H1 (cell line): ENCODE measurements around the gene PQBP1. TPM values are rescaled to one million over a fixed set of nuclear protein-coding genes. Genes with fewer than 3 reads are reported as not detected.

ENCODE experiments used
- CTCF ChIA-PET: fragments of 300-600 bp; sonication (Branson Sonifier 250); formaldehyde crosslinking; loops from one replicate; lab custom pipeline; 2021; ENCODE audit not compliant: partially characterized antibody; lab: Charles Lee
- POLR2A ChIA-PET: fragments of 300-600 bp; sonication (Branson Sonifier 250); formaldehyde crosslinking; loops from one replicate; lab custom pipeline; 2021; ENCODE audit warnings: inconsistent platforms; ENCODE audit not compliant: partially characterized antibody; lab: Charles Lee
- DNase-seq, 2 experiments: peaks; one replicate each; pipeline versions ENCODE4 v3.0.0 to v3.0.0-alpha.2; 2010 to 2022; ENCODE audit warnings: low spot score in 2 of 2, low read depth in 1 of 2, mixed read lengths in 1 of 2
- FAIRE-seq: peaks from 2 replicates; lab custom pipeline; 2011; peaks lifted over from hg19 to GRCh38; lab: Jason Lieb, UNC
- H2AFZ ChIP-seq: 2 replicates; pipeline ENCODE4 v1.8.1; 2012; ENCODE audit warnings: low read length, inconsistent platforms
- H2AK5ac ChIP-seq: 2 replicates; pipeline ENCODE4 v1.6.1; 2013; ENCODE audit warnings: low read depth, low read length
- H2BK120ac ChIP-seq: replicated peaks from 2 replicates; pipeline ENCODE3; 2013; ENCODE audit warnings: low read depth, low read length, inconsistent platforms
- H2BK12ac ChIP-seq: 2 replicates; pipeline ENCODE4 v1.6.1; 2013; ENCODE audit warnings: low read depth, low read length
- H2BK15ac ChIP-seq: 2 replicates; pipeline ENCODE4 v1.6.1; 2013; ENCODE audit warnings: low read length
- H2BK20ac ChIP-seq: 2 replicates; pipeline ENCODE4 v1.6.1; 2013; ENCODE audit warnings: low read length
- H2BK5ac ChIP-seq: 2 replicates; pipeline ENCODE4 v1.6.1; 2013; ENCODE audit warnings: low read depth, low read length
- H3K14ac ChIP-seq: 2 replicates; pipeline ENCODE4 v1.6.1; 2013; ENCODE audit warnings: inconsistent platforms; ENCODE audit not compliant: insufficient read length
- H3K18ac ChIP-seq: 2 replicates; pipeline ENCODE4 v1.6.1; 2013; ENCODE audit warnings: low read length; ENCODE audit errors: extremely low read depth
- H3K23ac ChIP-seq: 2 replicates; pipeline ENCODE4 v1.6.1; 2013; ENCODE audit warnings: inconsistent platforms; ENCODE audit not compliant: insufficient read length
- H3K23me2 ChIP-seq: 2 replicates; pipeline ENCODE4 v1.6.1; 2013; ENCODE audit warnings: low read depth, low read length
- H3K27ac ChIP-seq: 2 replicates; pipeline ENCODE4 v1.6.1; 2011; ENCODE audit warnings: low read depth, low read length, inconsistent platforms
- H3K27me3 ChIP-seq, 4 experiments: replicated peaks in 1 of 4; 1 replicate in 1 of 4; 2 replicates in 3 of 4; pipeline versions ENCODE4 v1.6.1 to v1.8.1; 2011 to 2013; ENCODE audit warnings: low read length in 3 of 4, mild to moderate bottlenecking in 3 of 4, inconsistent platforms in 2 of 4, mixed read lengths in 2 of 4, moderate library complexity in 1 of 4; ENCODE audit not compliant: control insufficient read depth in 3 of 4, insufficient read depth in 3 of 4; ENCODE audit errors: extremely low read depth in 1 of 4
- H3K36me3 ChIP-seq, 4 experiments: 2 replicates each; pipeline versions ENCODE4 v1.6.1 to v1.8.1; 2011 to 2013; ENCODE audit warnings: mild to moderate bottlenecking in 4 of 4, low read length in 3 of 4, moderate library complexity in 2 of 4, control low read depth in 1 of 4, inconsistent platforms in 1 of 4; ENCODE audit not compliant: insufficient read depth in 4 of 4, control insufficient read depth in 2 of 4
- H3K4ac ChIP-seq: replicated peaks from 2 replicates; pipeline ENCODE3; 2013; ENCODE audit warnings: low read length, low read depth, mixed read lengths, inconsistent platforms; ENCODE audit not compliant: insufficient read length
- H3K4me1 ChIP-seq, 4 experiments: replicated peaks in 1 of 4; 1 replicate in 1 of 4; 2 replicates in 3 of 4; pipeline versions ENCODE4 v1.6.1 to v1.8.1; 2011 to 2013; ENCODE audit warnings: low read length in 3 of 4, inconsistent platforms in 2 of 4, mixed read lengths in 1 of 4; ENCODE audit not compliant: insufficient read depth in 4 of 4, control insufficient read depth in 3 of 4
- H3K4me2 ChIP-seq, 2 experiments: 2 replicates each; pipeline versions ENCODE4 v1.6.1 to v1.8.1; 2011 to 2013; ENCODE audit warnings: low read depth in 2 of 2, low read length in 2 of 2, control low read depth in 1 of 2, inconsistent platforms in 1 of 2, mild to moderate bottlenecking in 1 of 2; ENCODE audit not compliant: insufficient read depth in 1 of 2
- H3K4me3 ChIP-seq, 4 experiments: fragments of 200-600, 300-600 bp in 1 of 4; sonication (generic), shearing (Covaris generic), sonication (Bioruptor Twin) in 1 of 4; 2 replicates each; pipeline versions ENCODE4 v1.5.1 to v1.8.1; 2011 to 2016; ENCODE audit warnings: low read length in 4 of 4, low read depth in 3 of 4, control low read depth in 2 of 4, inconsistent platforms in 2 of 4, mild to moderate bottlenecking in 2 of 4, mixed read lengths in 1 of 4, moderate library complexity in 1 of 4; ENCODE audit not compliant: insufficient read depth in 2 of 4; ENCODE audit errors: extremely low read depth in 1 of 4
- H3K56ac ChIP-seq: replicated peaks from 2 replicates; pipeline ENCODE3; 2013; ENCODE audit warnings: low read depth, mild to moderate bottlenecking, mixed read lengths, low read length, inconsistent platforms; ENCODE audit not compliant: insufficient read length
- H3K79me1 ChIP-seq: 2 replicates; pipeline ENCODE4 v1.6.1; 2013; ENCODE audit warnings: low read depth, low read length, control low read depth
- H3K79me2 ChIP-seq, 2 experiments: 2 replicates each; pipeline versions ENCODE4 v1.6.1 to v1.8.1; 2012 to 2013; ENCODE audit warnings: low read length in 2 of 2, mild to moderate bottlenecking in 2 of 2, inconsistent platforms in 1 of 2; ENCODE audit not compliant: insufficient read depth in 2 of 2, control insufficient read depth in 1 of 2
- H3K9ac ChIP-seq, 4 experiments: replicated peaks in 1 of 4; 1 replicate in 1 of 4; 2 replicates in 3 of 4; pipeline versions ENCODE4 v1.6.1 to v1.8.1; 2011 to 2013; ENCODE audit warnings: low read depth in 3 of 4, low read length in 3 of 4, control low read depth in 2 of 4, mild to moderate bottlenecking in 2 of 4, moderate library complexity in 2 of 4, inconsistent platforms in 1 of 4; ENCODE audit errors: extremely low read depth in 1 of 4
- H3K9me3 ChIP-seq, 2 experiments: 2 replicates each; pipeline versions ENCODE4 v1.6.1 to v1.8.1; 2012 to 2013; ENCODE audit warnings: mild to moderate bottlenecking in 2 of 2, moderate library complexity in 2 of 2, control low read depth in 1 of 2, inconsistent platforms in 1 of 2, low read depth in 1 of 2, low read length in 1 of 2, mixed read lengths in 1 of 2; ENCODE audit not compliant: insufficient read depth in 2 of 2
- H4K20me1 ChIP-seq, 2 experiments: replicated peaks in 1 of 2; 2 replicates each; pipeline versions ENCODE3 to v1.8.1; 2011 to 2013; ENCODE audit warnings: inconsistent platforms in 2 of 2, low read length in 2 of 2, mild to moderate bottlenecking in 1 of 2; ENCODE audit not compliant: insufficient read depth in 2 of 2, control insufficient read depth in 1 of 2
- H4K5ac ChIP-seq: 2 replicates; pipeline ENCODE4 v1.6.1; 2013; ENCODE audit warnings: low read length, low read depth, mixed read lengths, inconsistent platforms; ENCODE audit not compliant: insufficient read length
- H4K8ac ChIP-seq: 2 replicates; pipeline ENCODE4 v1.8.0; 2013; ENCODE audit warnings: mild to moderate bottlenecking, moderate library complexity, low read length, inconsistent platforms; ENCODE audit not compliant: insufficient read depth; ENCODE audit errors: extremely low read depth
- H4K91ac ChIP-seq: replicated peaks from 2 replicates; pipeline ENCODE3; 2013; ENCODE audit warnings: low read length, mixed read lengths, inconsistent platforms; ENCODE audit not compliant: insufficient read length
- CHD2 ChIP-seq: IDR thresholded peaks from 2 replicates; pipeline ENCODE4 v1.6.1; 2012; ENCODE audit warnings: low read length, improper control_type of control experiment
- POLR2A ChIP-seq, 2 experiments: IDR thresholded peaks; 1 replicate in 1 of 2; 2 replicates in 1 of 2; pipeline ENCODE4 v1.6.1; 2011; ENCODE audit warnings: low read depth in 2 of 2, low read length in 2 of 2, mild to moderate bottlenecking in 2 of 2; ENCODE audit errors: control extremely low read depth in 1 of 2
- WGBS, 2 experiments: shearing (Covaris generic) in 1 of 2; methylation state at CpG; one replicate each; pipeline versions ENCODE4 v1.1.6 to v1.1.7; 2013 to 2015; ENCODE audit warnings: low lambda C conversion rate in 2 of 2, mixed read lengths in 2 of 2, inconsistent platforms in 1 of 2, low coverage in 1 of 2, missing lambda C conversion rate in 1 of 2; ENCODE audit not compliant: insufficient replicate concordance in 2 of 2, insufficient coverage in 1 of 2, insufficient read length in 1 of 2; ENCODE audit errors: extremely low coverage in 1 of 2, missing lambda C conversion rate in 1 of 2; 5-methylcytosine and 5-hydroxymethylcytosine counted together
- polyA plus RNA-seq, 7 experiments: library from polyadenylated mRNA; depleted of rRNA in 3 of 7; stranded (reverse) in 5 of 7; unstranded in 2 of 7; fragments of >200 nt in 5 of 7; fragments of 200-250 nt in 2 of 7; gene quantifications; 1 replicate in 5 of 7; 2 replicates in 1 of 7; 4 replicates in 1 of 7; pipeline versions ENCODE4 v1.2.1 to v1.2.3, GENCODE V29; 2011 to 2013; ENCODE audit warnings: missing spikeins in 2 of 7, mixed read lengths in 2 of 7
- total RNA-seq: library from RNA; stranded (reverse); fragmentation: NEBNext Ultra II Directional; extraction: Animal tissue kit (Norgen Biotek cat#: 25700); gene quantifications from 2 replicates; pipeline ENCODE4 v1.2.1, GENCODE V29; 2021

PQBP1 gene
- total and polyA plus RNA-seq, 2 of the 8 experiments (the other 6 are each of a cell fraction or from before 2014, with no cell fraction given): 91.7 to 95.9 TPM

GRCh38 chrX:48919947-48920717 lies 22.4 kb downstream of the PQBP1 start:
- H3K14ac ChIP-seq: no peak overlapping the region
- H3K4me2 ChIP-seq: peak overlapping the region; percentile 79 to 94
- peak overlapping the region; percentile 84 for H2BK12ac ChIP-seq
- no peaks in the 10 kb centered on the region for H3K9me3 ChIP-seq
- H3K79me2 ChIP-seq: peaks cover 16 to 56% of the 10 kb centered on the region in 2 experiments
- H3K4me1 ChIP-seq: peaks cover 8 to 15% (median 12%) of the 10 kb centered on the region in 4 experiments; a peak in 6 of 7 replicates
- H4K5ac ChIP-seq: no peak overlapping the region
- H3K23me2 ChIP-seq: peaks cover 11% of the 10 kb centered on the region
- 0 out of 2 replicates have a peak overlapping the region, but pooled peaks have one; percentile 61 for H2BK15ac ChIP-seq
- ChIA-PET POLR2A (interaction anchor here (1.0 to 30.9 kb wide), 6 partner anchors 8 to 38 kb away, joined by 3 to 572 read pairs (median 4); partner anchors contain the start of genes PQBP1, SLC35A2 and TIMM17B), CTCF (interaction anchor here (2.2 kb wide), 1 partner anchor 26 kb away, joined by 6 read pairs; no protein-coding TSS in a partner anchor)
- H3K27ac ChIP-seq: peak overlapping the region; percentile 83; the same call in 1 of the 2 replicates
- peak overlapping the region; percentile 96 for H2BK5ac ChIP-seq
- no peaks in the 10 kb centered on the region for H3K79me1 ChIP-seq
- peak overlapping the region; percentile 52 to 96 (median 75); a peak in 7 of 8 replicates for H3K4me3 ChIP-seq
- FAIRE-seq (peak; percentile 89), DNase-seq (no peak)
- WGBS, 2 experiments: 68% methylated on average over 8 of the region's 8 CpGs; no CpG with 5 or more reads in 1 of the 2 experiments
- no peak overlapping the region for H4K8ac ChIP-seq
- H3K27me3 ChIP-seq: no peaks in the 10 kb centered on the region
- H2AFZ ChIP-seq: no peak overlapping the region
- H4K91ac ChIP-seq: peak overlapping the region; percentile 83
- peak overlapping the region; percentile 90; the same call in 1 of the 2 replicates for H2BK20ac ChIP-seq
- H4K20me1 ChIP-seq: peaks cover 7 to 15% of the 10 kb centered on the region in 2 experiments
- no peak overlapping the region for H3K56ac ChIP-seq
- H3K36me3 ChIP-seq: peaks cover 0 to 36% (median 18%) of the 10 kb centered on the region in 4 experiments; a peak in 7 of 8 replicates
- H2AK5ac ChIP-seq: peak overlapping the region; percentile 93; the same call in 1 of the 2 replicates
- H3K4ac ChIP-seq: peak overlapping the region; percentile 75
- peak overlapping the region in 2 of 4 experiments; percentile 74 to 83; a peak in 3 of 7 replicates for H3K9ac ChIP-seq
- H2BK120ac ChIP-seq: peak overlapping the region; percentile 21
- peak overlapping the region; percentile 53 for H3K23ac ChIP-seq
- TF ChIP-seq CHD2 (no peak), POLR2A (IDR thresholded peaks at IDR 0.05; ENCODE audit: control extremely low read depth in 1 of 2, low read depth in 2 of 2, low read length in 2 of 2) (peak in 1 of 2 experiments; percentile 20; a peak in 1 of 3 replicates)
- peak overlapping the region; percentile 87 for H3K18ac ChIP-seq
